IPS-NIHi7 (cell line): ENCODE results near the gene FAM177B.
"Not testable (repeated sequence)": the region's sequence is repeated elsewhere in the genome, so short reads cannot be mapped to it uniquely, and the experiment has no call there.

ENCODE experiments used
- DNase-seq: peaks from one replicate; pipeline ENCODE4 v3.0.0; 2012; ENCODE audit warnings: mixed read lengths; ENCODE audit errors: extremely low spot score

Gene FAM177B

DNA sequence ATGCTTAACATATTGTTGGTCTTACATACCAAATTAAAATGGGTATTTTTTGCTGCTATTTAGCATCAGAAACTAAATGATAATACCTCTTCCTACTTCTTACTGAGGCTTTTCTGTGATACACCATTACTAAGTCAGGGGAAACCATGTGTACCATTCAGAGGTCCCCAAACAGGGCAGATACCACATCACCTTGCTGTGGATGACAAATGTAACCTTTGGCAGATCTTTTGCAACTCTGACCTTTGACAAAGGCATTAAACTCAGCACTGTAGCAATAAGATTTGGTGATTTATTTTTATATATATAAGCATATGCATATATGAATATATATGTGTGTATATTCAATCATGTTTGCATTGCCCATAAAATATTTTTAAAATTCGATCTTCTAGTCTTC lies 2.9 kb downstream of the FAM177B start:
- DNase-seq: no peak

GRCh38 chr1:222741630-222742457 lies 4.8 kb downstream of the FAM177B start:
- DNase-seq: not testable (repeated sequence)

GRCh38 chr1:222749927-222750326 lies 12.9 kb downstream of the FAM177B start:
- DNase-seq: peak; percentile 64

- no peak for DNase-seq
Observed at GRCh38 chr1:222750651-222751050, 13.6 kb downstream of the FAM177B start.

- DNase-seq: no peak
Observed at GRCh38 chr1:222751255-222751654, 14.3 kb downstream of the FAM177B start.

- no peak for DNase-seq
Observed at GRCh38 chr1:222754366-222755139, 17.6 kb downstream of the FAM177B start.

DNA sequence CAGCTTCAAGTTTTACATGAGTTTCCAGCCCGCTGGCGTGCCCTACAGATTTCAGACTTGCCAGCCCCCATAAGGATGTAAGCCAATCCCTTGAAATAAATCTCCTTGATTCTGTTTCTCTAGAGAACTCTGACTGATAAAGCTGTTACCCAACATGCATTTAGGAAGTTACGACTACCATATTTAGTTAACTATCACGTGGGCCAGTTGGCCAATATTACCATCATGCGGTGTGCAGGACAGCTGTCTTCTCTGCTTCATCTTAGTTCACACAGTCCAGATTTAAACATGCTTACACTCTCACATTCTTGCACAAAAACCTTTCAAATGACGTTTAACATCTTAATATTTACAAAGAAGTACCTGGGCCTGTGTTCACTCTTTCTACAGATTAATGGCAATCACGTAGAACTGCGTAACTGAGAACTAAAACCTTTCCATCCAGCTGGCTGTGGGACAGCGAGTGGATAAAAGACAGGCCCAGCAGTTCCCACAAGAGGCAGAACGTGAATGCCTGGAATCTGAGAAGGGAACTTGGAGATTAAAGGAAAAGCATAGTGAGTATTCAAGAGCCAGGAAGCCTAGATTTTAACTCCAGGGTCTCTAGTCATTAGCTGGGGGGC lies 20.8 kb downstream of the FAM177B start:
- DNase-seq: no peak

GRCh38 chr1:222759451-222760035 lies 22.5 kb downstream of the FAM177B start:
- no peak for DNase-seq

DNA sequence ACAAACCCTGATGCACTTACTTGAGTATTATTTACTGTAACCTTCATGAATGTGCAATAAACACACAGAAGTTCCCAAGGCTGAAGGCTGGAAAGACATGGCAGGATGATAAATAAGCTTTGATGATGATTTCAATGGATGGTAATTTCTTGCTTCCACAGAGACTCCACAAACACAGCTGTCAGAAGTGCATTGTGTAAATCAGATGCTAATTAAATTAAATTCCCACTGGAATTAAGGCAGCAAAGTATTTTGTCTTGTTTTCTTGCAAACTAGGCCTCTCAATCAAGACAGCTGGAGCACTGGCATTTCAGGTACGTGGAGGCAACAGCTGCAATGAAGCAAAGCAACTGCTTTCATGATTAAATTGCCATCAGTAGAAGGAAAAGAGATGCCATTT lies 24.1 kb downstream of the FAM177B start:
- DNase-seq: no peak

DNA sequence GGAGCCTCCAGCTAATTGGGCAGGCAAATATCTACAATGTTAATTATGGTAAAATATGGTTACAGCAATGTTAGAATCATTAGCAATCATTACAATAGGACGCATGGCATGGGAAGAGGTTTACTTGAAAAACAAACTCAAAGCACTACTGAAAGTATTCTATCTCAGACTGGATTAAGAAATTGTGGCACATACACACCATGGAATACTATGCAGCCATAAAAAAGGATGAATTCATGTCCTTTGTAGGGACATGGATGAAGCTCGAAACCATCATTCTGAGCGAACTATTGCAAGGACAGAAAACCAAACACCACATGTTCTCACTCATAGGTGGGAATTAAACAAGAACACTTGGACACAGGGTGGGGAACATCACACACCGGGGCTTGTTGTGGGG lies 25.2 kb downstream of the FAM177B start:
- not testable (repeated sequence) for DNase-seq

GRCh38 chr1:222767152-222767571 lies 30.2 kb downstream of the FAM177B start:
- no peak for DNase-seq

- DNase-seq: no peak
Observed at GRCh38 chr1:222768592-222768991, 31.6 kb downstream of the FAM177B start.

DNA sequence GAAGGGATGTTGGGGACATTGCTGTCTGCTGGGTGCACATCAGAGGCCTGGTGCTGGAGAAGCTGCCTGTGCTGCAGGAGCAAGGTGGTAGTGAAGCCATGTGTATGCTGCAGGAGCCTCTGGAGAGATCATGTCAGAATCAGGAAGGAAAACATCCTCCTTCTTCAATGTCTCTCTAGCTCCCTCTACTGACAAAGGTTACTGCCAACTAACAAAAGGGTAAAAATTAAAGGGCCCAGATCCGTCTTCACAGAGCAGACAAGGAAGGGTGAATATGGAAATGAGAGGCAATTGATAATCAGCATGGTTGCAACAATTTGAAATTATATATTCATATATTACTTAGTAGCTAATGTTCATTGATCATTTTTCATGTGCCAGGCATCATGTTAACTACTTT lies 32.2 kb downstream of the FAM177B start:
- DNase-seq: peak; percentile 16

DNA sequence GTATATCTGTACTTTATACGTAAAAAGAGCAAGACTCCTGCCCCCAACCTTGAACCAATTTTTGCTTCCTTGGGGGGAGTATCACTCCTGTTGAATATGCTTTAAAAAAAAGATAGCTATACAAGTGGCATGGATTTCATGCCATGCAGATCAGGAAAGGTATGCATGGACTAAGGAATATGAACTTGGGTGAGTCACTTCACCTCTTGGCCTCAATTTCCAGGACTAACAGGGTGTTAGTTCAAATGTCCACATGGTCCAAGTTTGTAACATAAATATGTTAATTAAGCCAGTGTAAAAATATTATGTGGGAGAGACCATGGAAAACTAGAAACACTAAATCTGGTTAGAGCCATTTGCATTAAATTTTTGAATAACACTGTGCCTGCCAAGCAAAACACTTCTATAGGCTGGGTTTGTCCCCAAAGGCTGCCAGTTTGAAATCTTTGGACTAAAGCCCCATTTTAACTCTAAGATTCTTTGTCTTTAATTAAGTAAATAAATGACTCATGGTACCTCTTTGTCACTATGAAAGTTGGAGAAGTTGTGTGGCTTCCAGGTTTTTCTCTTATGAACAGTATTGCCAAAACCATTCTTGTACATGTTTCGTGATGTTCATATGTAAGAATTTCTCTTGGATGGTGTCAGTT lies 33.1 kb downstream of the FAM177B start:
- no peak for DNase-seq

DNA sequence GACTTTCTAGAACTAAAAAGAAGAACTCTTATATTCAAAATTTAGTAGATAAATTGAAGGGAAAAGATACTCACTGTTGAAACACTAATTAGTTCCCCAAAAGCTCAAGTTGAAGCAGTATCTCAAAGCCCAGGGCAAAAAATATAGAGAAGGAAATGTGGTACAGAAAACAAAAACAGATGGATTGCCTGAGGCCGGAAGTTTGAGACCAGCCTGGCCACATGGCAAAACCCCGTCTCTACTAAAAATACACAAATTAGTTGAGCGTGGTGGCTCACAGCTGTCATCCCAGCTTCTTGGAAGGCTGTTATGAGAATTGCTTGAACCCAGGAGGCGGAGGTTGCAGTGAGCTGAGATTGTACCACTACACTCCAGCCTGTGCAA lies 36.0 kb downstream of the FAM177B start:
- no peak for DNase-seq

GRCh38 chr1:222777463-222777862 lies 40.5 kb downstream of the FAM177B start:
- DNase-seq: no peak

DNA sequence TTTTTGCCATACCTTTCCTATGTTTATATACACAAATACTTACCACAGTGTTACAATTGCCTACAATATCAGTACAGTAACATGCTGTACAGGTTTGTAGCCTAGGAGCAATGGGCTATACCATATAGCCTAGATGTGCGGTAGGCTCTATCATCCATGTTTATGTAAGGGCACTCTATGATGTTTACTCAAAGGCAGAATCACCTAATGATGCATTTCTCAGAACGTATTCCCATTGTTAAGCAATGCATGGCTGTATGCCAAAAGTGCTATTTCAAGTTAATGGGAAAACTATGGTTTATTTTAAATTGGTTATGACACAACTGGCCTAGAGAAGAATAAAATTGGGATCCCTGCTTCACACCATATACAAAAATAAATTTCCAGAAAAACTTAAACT lies 41.0 kb downstream of the FAM177B start:
- no peak for DNase-seq

DNA sequence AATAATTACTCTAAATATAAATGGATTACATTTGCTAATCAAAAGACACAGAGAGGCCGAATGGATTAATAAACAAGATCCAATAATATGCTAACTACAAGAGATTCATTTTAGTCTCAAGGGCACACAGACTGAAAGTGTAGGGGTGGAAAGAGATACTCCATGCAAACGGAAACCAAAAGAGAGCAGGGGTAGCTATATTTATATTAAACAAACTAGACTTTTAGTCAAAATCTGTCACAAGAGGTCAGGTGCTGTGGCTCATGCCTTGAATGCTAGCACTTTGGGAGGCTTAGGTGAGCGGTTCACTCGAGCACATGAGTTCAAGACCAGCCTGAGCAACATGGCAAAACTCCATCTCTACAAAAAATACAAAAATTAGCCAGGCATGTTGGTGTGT lies 44.2 kb downstream of the FAM177B start:
- no peak for DNase-seq

GRCh38 chr1:222783051-222783450 lies 46.0 kb downstream of the FAM177B start:
- no peak for DNase-seq

- no peak for DNase-seq
Observed at GRCh38 chr1:222784371-222784770, 47.4 kb downstream of the FAM177B start.

GRCh38 chr1:222784916-222785315 lies 47.9 kb downstream of the FAM177B start:
- DNase-seq: no peak

- DNase-seq: no peak
Observed at GRCh38 chr1:222785529-222785928, 48.5 kb downstream of the FAM177B start.
